ENCODE measurements around the gene BASP1.
"Not testable (repeated sequence)": the region's sequence is repeated elsewhere in the genome, so short reads cannot be mapped to it uniquely, and the experiment has no call there.

Gene BASP1

GRCh38 chr5:17312358-17312757 lies 94.9 kb downstream of the BASP1 start:
- no peak overlapping the region for H3K27ac ChIP-seq
- H3K27me3 ChIP-seq = no peaks in the 10 kb centered on the region
- H3K9me3 ChIP-seq = no peaks in the 10 kb centered on the region
- H3K36me3 ChIP-seq = no peaks in the 10 kb centered on the region
- peaks cover 21 to 23% of the 10 kb centered on the region in 2 experiments for H3K4me1 ChIP-seq (ENCODE audit: control insufficient read depth in 1 of 2, insufficient read depth in 1 of 2, low read depth in 1 of 2, low read length in 1 of 2)
- H3K4me3 ChIP-seq (ENCODE audit: low read depth in 1 of 2, low read length in 1 of 2) = no peak overlapping the region
- TF ChIP-seq CTCF (IDR thresholded peaks at IDR 0.05) = no peak

GRCh38 chr5:17314907-17315471 lies 97.6 kb downstream of the BASP1 start:
- H3K27ac ChIP-seq = no peak overlapping the region

GRCh38 chr5:17315710-17316221 lies 98.3 kb downstream of the BASP1 start:
- Histone ChIP-seq H3K27me3 (no peaks in the 10 kb centered on the region), H3K4me1 (ENCODE audit: control insufficient read depth in 1 of 2, insufficient read depth in 1 of 2, low read depth in 1 of 2, low read length in 1 of 2) (peaks cover 30% of the 10 kb centered on the region in 2 experiments), H3K4me3 (ENCODE audit: low read depth in 1 of 2, low read length in 1 of 2) (no peak overlapping the region), H3K9me3 (no peaks in the 10 kb centered on the region), H3K36me3 (no peaks in the 10 kb centered on the region), H3K27ac (peak overlapping the region; percentile 71)
- TF ChIP-seq CTCF (IDR thresholded peaks at IDR 0.05) = no peak

More at GRCh38 chr5:17314907-17315471, 97.6 kb downstream of the BASP1 start:
- Histone ChIP-seq H3K27me3 (no peaks in the 10 kb centered on the region), H3K4me1 (ENCODE audit: control insufficient read depth in 1 of 2, insufficient read depth in 1 of 2, low read depth in 1 of 2, low read length in 1 of 2) (peaks cover 30% of the 10 kb centered on the region in 2 experiments), H3K4me3 (ENCODE audit: low read depth in 1 of 2, low read length in 1 of 2) (no peak overlapping the region), H3K36me3 (no peaks in the 10 kb centered on the region), H3K9me3 (no peaks in the 10 kb centered on the region)
- no peak for TF ChIP-seq CTCF (IDR thresholded peaks at IDR 0.05)

- Histone ChIP-seq H3K9me3 (no peaks in the 10 kb centered on the region), H3K4me1 (ENCODE audit: control insufficient read depth in 1 of 2, insufficient read depth in 1 of 2, low read depth in 1 of 2, low read length in 1 of 2) (peaks cover 30% of the 10 kb centered on the region in 2 experiments), H3K4me3 (ENCODE audit: low read depth in 1 of 2, low read length in 1 of 2) (peak overlapping the region; percentile 33 to 37), H3K27ac (peak overlapping the region; percentile 71), H3K36me3 (no peaks in the 10 kb centered on the region), H3K27me3 (no peaks in the 10 kb centered on the region)
- TF ChIP-seq CTCF (IDR thresholded peaks at IDR 0.05) = no peak
These were observed 99.6 kb downstream of the BASP1 start for GRCh38 chr5:17316970-17317459.

GRCh38 chr5:17317473-17317872 lies 100.0 kb downstream of the BASP1 start:
- TF ChIP-seq CTCF (IDR thresholded peaks at IDR 0.05) = no peak

GRCh38 chr5:17319095-17319494 lies 101.7 kb downstream of the BASP1 start:
- H3K27me3 ChIP-seq; H3K27ac ChIP-seq; H3K4me3 ChIP-seq (ENCODE audit: low read depth in 1 of 2, low read length in 1 of 2); H3K36me3 ChIP-seq; H3K9me3 ChIP-seq: not testable (repeated sequence)
- H3K4me1 ChIP-seq (ENCODE audit: control insufficient read depth in 1 of 2, insufficient read depth in 1 of 2, low read depth in 1 of 2, low read length in 1 of 2) = peaks cover 30% of the 10 kb centered on the region in 2 experiments

More at GRCh38 chr5:17317473-17317872, 100.0 kb downstream of the BASP1 start:
- H3K27ac ChIP-seq = peak overlapping the region; percentile 71
- H3K27me3 ChIP-seq = no peaks in the 10 kb centered on the region
- H3K36me3 ChIP-seq = no peaks in the 10 kb centered on the region
- no peaks in the 10 kb centered on the region for H3K9me3 ChIP-seq
- peaks cover 30% of the 10 kb centered on the region in 2 experiments for H3K4me1 ChIP-seq (ENCODE audit: control insufficient read depth in 1 of 2, insufficient read depth in 1 of 2, low read depth in 1 of 2, low read length in 1 of 2)
- H3K4me3 ChIP-seq (ENCODE audit: low read depth in 1 of 2, low read length in 1 of 2) = peak overlapping the region; percentile 33 to 37
